ENCODE results near the gene ZC3H10. TPM values are rescaled to one million over a fixed set of nuclear protein-coding genes. Genes with fewer than 3 reads are reported as not detected.
A peak's percentile ranks its signal among the peaks of the same experiment; 100 is the strongest.

ZC3H10 gene
- total RNA-seq, 1 experiment from 2014 or later = 8.2 TPM

- DNase-seq = peak; percentile 84
- CTCF ChIA-PET = interaction anchor here (0.6 to 1.6 kb wide), 5 partner anchors 18 to 209 kb away, joined by 3 to 7 read pairs (median 3); partner anchors contain the start of genes ESYT1 and ZC3H10
- intact Hi-C loops (cut with micrococcal nuclease; ENCODE audit: unreplicated experiment) = loop anchor here (2.0 to 5.0 kb wide), 2 partner anchors 31 to 40 kb away; partner anchors contain the start of genes RPL41 and ZC3H10
- Mint-ChIP-seq H3K36me3 (ENCODE audit: insufficient read depth, unreplicated experiment) (peaks cover 79% of the 10 kb centered on the region), H3K27ac (ENCODE audit: unreplicated experiment) (peak overlapping the region; percentile 100), H3K4me3 (ENCODE audit: low read depth, unreplicated experiment) (peak overlapping the region; percentile 98), H3K27me3 (ENCODE audit: unreplicated experiment) (no peaks in the 10 kb centered on the region), H3K9me3 (ENCODE audit: low read depth, unreplicated experiment) (no peaks in the 10 kb centered on the region), H3K4me1 (ENCODE audit: low read depth, unreplicated experiment) (peaks cover 32% of the 10 kb centered on the region)
- BruUV-seq (replicated peaks) = TSS peak; percentile 24
- TF ChIP-seq, protein P1, sequence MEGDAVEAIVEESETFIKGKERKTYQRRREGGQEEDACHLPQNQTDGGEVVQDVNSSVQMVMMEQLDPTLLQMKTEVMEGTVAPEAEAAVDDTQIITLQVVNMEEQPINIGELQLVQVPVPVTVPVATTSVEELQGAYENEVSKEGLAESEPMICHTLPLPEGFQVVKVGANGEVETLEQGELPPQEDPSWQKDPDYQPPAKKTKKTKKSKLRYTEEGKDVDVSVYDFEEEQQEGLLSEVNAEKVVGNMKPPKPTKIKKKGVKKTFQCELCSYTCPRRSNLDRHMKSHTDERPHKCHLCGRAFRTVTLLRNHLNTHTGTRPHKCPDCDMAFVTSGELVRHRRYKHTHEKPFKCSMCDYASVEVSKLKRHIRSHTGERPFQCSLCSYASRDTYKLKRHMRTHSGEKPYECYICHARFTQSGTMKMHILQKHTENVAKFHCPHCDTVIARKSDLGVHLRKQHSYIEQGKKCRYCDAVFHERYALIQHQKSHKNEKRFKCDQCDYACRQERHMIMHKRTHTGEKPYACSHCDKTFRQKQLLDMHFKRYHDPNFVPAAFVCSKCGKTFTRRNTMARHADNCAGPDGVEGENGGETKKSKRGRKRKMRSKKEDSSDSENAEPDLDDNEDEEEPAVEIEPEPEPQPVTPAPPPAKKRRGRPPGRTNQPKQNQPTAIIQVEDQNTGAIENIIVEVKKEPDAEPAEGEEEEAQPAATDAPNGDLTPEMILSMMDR (IDR thresholded peaks at IDR 0.05; ENCODE audit: unreplicated experiment) = peak; percentile 50
Measured at GRCh38 chr12:56157201-56158028, 39.3 kb downstream of the ZC3H10 start.

- DNase-seq = peak; percentile 96
- peaks cover 32% of the 10 kb centered on the region for H3K4me1 Mint-ChIP-seq (ENCODE audit: low read depth, unreplicated experiment)
- H3K27me3 Mint-ChIP-seq (ENCODE audit: unreplicated experiment) = no peaks in the 10 kb centered on the region
- CTCF ChIA-PET = interaction anchor here (0.6 to 1.6 kb wide), 9 partner anchors 10 to 210 kb away, joined by 3 to 11 read pairs (median 3); partner anchors contain the start of genes ESYT1, SMARCC2 and ZC3H10
- H3K27ac Mint-ChIP-seq (ENCODE audit: unreplicated experiment) = peak within 1 kb of the TSS; percentile 100
- TF ChIP-seq, protein P1 (IDR thresholded peaks at IDR 0.05; ENCODE audit: unreplicated experiment) = no peak
- no peaks in the 10 kb centered on the region for H3K9me3 Mint-ChIP-seq (ENCODE audit: low read depth, unreplicated experiment)
- no TSS peak for BruUV-seq (replicated peaks)
- intact Hi-C loops (cut with micrococcal nuclease; ENCODE audit: unreplicated experiment) = loop anchor here (2.0 to 5.0 kb wide), 2 partner anchors 31 to 41 kb away; partner anchors contain the start of genes RPL41 and ZC3H10
- H3K4me3 Mint-ChIP-seq (ENCODE audit: low read depth, unreplicated experiment) = peak within 1 kb of the TSS; percentile 98
- H3K36me3 Mint-ChIP-seq (ENCODE audit: insufficient read depth, unreplicated experiment) = peaks cover 79% of the 10 kb centered on the region
Measured at GRCh38 chr12:56158029-56158925, 40.2 kb downstream of the ZC3H10 start, which contains the start of gene MYL6. TSS of gene MYL6 (plus strand) at chr12:56158359. CDS start at chr12:56158402, 43 bp downstream.

- CTCF ChIA-PET = interaction anchor here (0.6 to 1.6 kb wide), 6 partner anchors 9 to 41 kb away, joined by 3 to 11 read pairs (median 4); partner anchors contain the start of genes ESYT1, SMARCC2 and ZC3H10
- intact Hi-C loops (cut with micrococcal nuclease; ENCODE audit: unreplicated experiment) = loop anchor here (2.0 to 5.0 kb wide), 2 partner anchors 32 to 42 kb away; partner anchors contain the start of genes RPL41 and ZC3H10
- Mint-ChIP-seq H3K36me3 (ENCODE audit: insufficient read depth, unreplicated experiment) (peaks cover 80% of the 10 kb centered on the region), H3K27ac (ENCODE audit: unreplicated experiment) (peak overlapping the region; percentile 100), H3K9me3 (ENCODE audit: low read depth, unreplicated experiment) (no peaks in the 10 kb centered on the region), H3K4me3 (ENCODE audit: low read depth, unreplicated experiment) (peak overlapping the region; percentile 98), H3K4me1 (ENCODE audit: low read depth, unreplicated experiment) (peaks cover 32% of the 10 kb centered on the region), H3K27me3 (ENCODE audit: unreplicated experiment) (no peaks in the 10 kb centered on the region)
- DNase-seq = peak; percentile 67
- BruUV-seq (replicated peaks) = no TSS peak
- TF ChIP-seq, protein P1 (IDR thresholded peaks at IDR 0.05; ENCODE audit: unreplicated experiment) = no peak
Measured at GRCh38 chr12:56158926-56159461, 40.9 kb downstream of the ZC3H10 start.
